Hepatocyte (in vitro differentiated cells): Measurements from ENCODE around the gene FLYWCH1. TPM values are rescaled to one million over a fixed set of nuclear protein-coding genes. Genes with fewer than 3 reads are reported as not detected.

Experiments used
- DNase-seq: peaks from one replicate; pipeline ENCODE4 v3.0.0-alpha.2; 2016; ENCODE audit warnings: low spot score
- H2AFZ ChIP-seq: fragments of 200-600 bp; sonication (generic); 2 replicates; pipeline ENCODE4 v1.6.0; 2016; ENCODE audit warnings: antibody characterized with exemption, mild to moderate bottlenecking
- H3K27ac ChIP-seq: fragments of 200-600 bp; sonication (generic); 2 replicates; pipeline ENCODE4 v1.5.1; 2016; ENCODE audit warnings: mild to moderate bottlenecking
- H3K27me3 ChIP-seq: fragments of 200-600 bp; sonication (generic); 2 replicates; pipeline ENCODE4 v1.6.1; 2016
- H3K36me3 ChIP-seq: fragments of 200-600 bp; sonication (generic); replicated peaks from 2 replicates; pipeline ENCODE4 v1.5.1; 2016; ENCODE audit warnings: low read depth; ENCODE audit not compliant: insufficient read depth
- H3K4me1 ChIP-seq: fragments of 200-600 bp; sonication (generic); 2 replicates; pipeline ENCODE4 v1.5.1; 2016; ENCODE audit warnings: mild to moderate bottlenecking, moderate library complexity; ENCODE audit not compliant: insufficient read depth
- H3K4me2 ChIP-seq: fragments of 200-600 bp; sonication (generic); 2 replicates; pipeline ENCODE4 v1.6.0; 2016
- H3K4me3 ChIP-seq: fragments of 200-600 bp; sonication (generic); 2 replicates; pipeline ENCODE4 v1.5.1; 2016; ENCODE audit warnings: mild to moderate bottlenecking
- H3K79me2 ChIP-seq: fragments of 200-600 bp; sonication (generic); 2 replicates; pipeline ENCODE4 v1.6.0; 2017; ENCODE audit warnings: mild to moderate bottlenecking
- H3K9me2 ChIP-seq: fragments of 200-600 bp; sonication (generic); replicated peaks from 2 replicates; pipeline ENCODE4 v1.6.0; 2017; ENCODE audit warnings: mild to moderate bottlenecking; ENCODE audit not compliant: insufficient read depth
- H3K9me3 ChIP-seq: fragments of 200-600 bp; sonication (generic); 2 replicates; pipeline ENCODE4 v1.5.1; 2016; ENCODE audit warnings: low read depth, mild to moderate bottlenecking
- H4K20me1 ChIP-seq: fragments of 200-600 bp; sonication (generic); 2 replicates; pipeline ENCODE4 v1.6.0; 2016; ENCODE audit warnings: mild to moderate bottlenecking; ENCODE audit not compliant: insufficient read depth, poor library complexity, severe bottlenecking
- EZH2 ChIP-seq: fragments of 200-600 bp; sonication (generic); IDR thresholded peaks from 2 replicates; pipeline ENCODE4 v1.6.1; 2016; ENCODE audit warnings: antibody characterized with exemption, mild to moderate bottlenecking, borderline replicate concordance
- EZH2phosphoT487 ChIP-seq: fragments of 200-600 bp; sonication (generic); IDR thresholded peaks from one replicate; pipeline ENCODE4 v1.6.1; 2018; ENCODE audit warnings: antibody characterized with exemption, mild to moderate bottlenecking, low read depth, moderate library complexity; ENCODE audit not compliant: unreplicated experiment, severe bottlenecking
- WGBS: methylation state at CpG from one replicate; pipeline ENCODE4 v1.1.6; 2016; ENCODE audit warnings: low lambda C conversion rate; ENCODE audit errors: missing lambda C conversion rate; 5-methylcytosine and 5-hydroxymethylcytosine counted together
- polyA plus RNA-seq: library from polyadenylated mRNA; unstranded; fragments of >200 nt; fragmentation: Nextera tagmentation; extraction: Ambion mirVana; gene quantifications from 2 replicates; pipeline ENCODE4 v1.2.1, GENCODE V29; 2016
- total RNA-seq: library from RNA; depleted of rRNA; stranded (reverse); fragments of >200 nt; gene quantifications from 2 replicates; pipeline ENCODE4 v1.2.3, GENCODE V29; 2014
- TF ChIP-seq, protein P1 (sequence below): fragments of 200-600 bp; sonication (generic); IDR thresholded peaks from 2 replicates; pipeline ENCODE4 v1.5.1; 2016; ENCODE audit warnings: antibody characterized with exemption, mild to moderate bottlenecking; ENCODE audit not compliant: poor library complexity

The FLYWCH1 gene
- total and polyA plus RNA-seq, 2 experiments from 2014 or later = 11.7 to 16.9 TPM

- Histone ChIP-seq H3K79me2 (no peaks in the 10 kb centered on the region), H3K4me1 (no peaks in the 10 kb centered on the region), H3K27ac (no peak overlapping the region), H3K27me3 (no peaks in the 10 kb centered on the region), H3K4me3 (no peak overlapping the region), H4K20me1 (no peaks in the 10 kb centered on the region), H3K36me3 (no peaks in the 10 kb centered on the region), H2AFZ (no peak overlapping the region), H3K9me2 (no peaks in the 10 kb centered on the region), H3K9me3 (no peaks in the 10 kb centered on the region), H3K4me2 (no peak overlapping the region)
- DNase-seq = no peak
- TF ChIP-seq, protein P1, sequence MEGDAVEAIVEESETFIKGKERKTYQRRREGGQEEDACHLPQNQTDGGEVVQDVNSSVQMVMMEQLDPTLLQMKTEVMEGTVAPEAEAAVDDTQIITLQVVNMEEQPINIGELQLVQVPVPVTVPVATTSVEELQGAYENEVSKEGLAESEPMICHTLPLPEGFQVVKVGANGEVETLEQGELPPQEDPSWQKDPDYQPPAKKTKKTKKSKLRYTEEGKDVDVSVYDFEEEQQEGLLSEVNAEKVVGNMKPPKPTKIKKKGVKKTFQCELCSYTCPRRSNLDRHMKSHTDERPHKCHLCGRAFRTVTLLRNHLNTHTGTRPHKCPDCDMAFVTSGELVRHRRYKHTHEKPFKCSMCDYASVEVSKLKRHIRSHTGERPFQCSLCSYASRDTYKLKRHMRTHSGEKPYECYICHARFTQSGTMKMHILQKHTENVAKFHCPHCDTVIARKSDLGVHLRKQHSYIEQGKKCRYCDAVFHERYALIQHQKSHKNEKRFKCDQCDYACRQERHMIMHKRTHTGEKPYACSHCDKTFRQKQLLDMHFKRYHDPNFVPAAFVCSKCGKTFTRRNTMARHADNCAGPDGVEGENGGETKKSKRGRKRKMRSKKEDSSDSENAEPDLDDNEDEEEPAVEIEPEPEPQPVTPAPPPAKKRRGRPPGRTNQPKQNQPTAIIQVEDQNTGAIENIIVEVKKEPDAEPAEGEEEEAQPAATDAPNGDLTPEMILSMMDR = no peak
- no peak for TF ChIP-seq EZH2phosphoT487
- no peak for TF ChIP-seq EZH2
- 97% methylated on average over 14 of the region's 14 CpGs for WGBS
These were observed 11.8 kb downstream of the FLYWCH1 start for GRCh38 chr16:2923481-2923880.

DNA sequence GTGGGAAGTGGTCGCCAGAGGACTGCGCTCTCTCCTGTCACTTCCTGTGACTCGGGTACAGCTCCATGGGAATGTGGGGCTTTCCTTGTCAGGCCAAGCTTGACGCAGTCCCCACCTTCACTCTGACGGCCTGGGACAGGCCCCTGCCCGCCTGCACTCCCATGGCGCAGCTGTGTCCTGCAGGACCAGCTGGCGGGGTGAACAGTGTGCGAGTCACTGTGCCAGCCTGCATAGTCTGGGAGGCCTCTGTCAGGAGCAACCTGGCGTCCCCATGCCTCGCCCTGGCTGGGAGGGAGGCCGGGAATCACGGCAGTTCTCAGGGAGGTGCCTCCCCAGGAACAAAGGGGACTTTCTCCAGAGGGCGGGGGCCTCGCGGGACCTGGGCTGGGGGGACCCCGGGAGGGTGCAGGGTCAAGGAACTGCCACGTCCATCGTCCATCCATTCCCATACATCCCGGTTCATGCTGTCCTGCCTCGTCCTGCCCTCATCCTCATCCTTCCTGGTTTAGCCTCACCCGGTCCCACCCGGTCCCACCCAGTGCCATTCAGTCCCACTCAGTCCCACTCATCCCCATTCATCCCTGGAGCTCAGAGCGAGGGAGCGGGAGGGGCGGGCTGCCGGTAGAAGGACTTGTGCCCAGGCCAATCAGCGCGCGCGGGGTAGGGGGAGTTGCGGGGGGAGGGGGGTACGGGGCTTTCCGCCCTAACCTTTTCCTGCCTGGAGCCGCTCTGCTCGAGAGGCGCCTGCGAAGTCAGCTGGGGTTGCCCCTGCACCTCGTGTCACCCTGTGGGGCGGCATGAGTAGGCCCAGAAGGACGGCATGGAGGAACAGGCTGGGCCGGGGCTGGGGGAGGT lies 13.4 kb downstream of the FLYWCH1 start:
- no peaks in the 10 kb centered on the region for H3K27me3 ChIP-seq
- no peak for DNase-seq
- no peak overlapping the region for H2AFZ ChIP-seq
- H3K4me1 ChIP-seq = no peaks in the 10 kb centered on the region
- H3K36me3 ChIP-seq = no peaks in the 10 kb centered on the region
- TF ChIP-seq EZH2phosphoT487 = no peak
- TF ChIP-seq, protein P1 = no peak
- TF ChIP-seq EZH2 = no peak
- WGBS = 70% methylated on average over 22 of the region's 42 CpGs
- no peaks in the 10 kb centered on the region for H3K9me2 ChIP-seq
- peak overlapping the region; percentile 49 for H3K4me2 ChIP-seq
- no peak overlapping the region for H3K27ac ChIP-seq
- H3K9me3 ChIP-seq = no peaks in the 10 kb centered on the region
- H3K79me2 ChIP-seq = no peaks in the 10 kb centered on the region
- no peak overlapping the region for H3K4me3 ChIP-seq
- H4K20me1 ChIP-seq = no peaks in the 10 kb centered on the region

- Histone ChIP-seq H4K20me1 (no peaks in the 10 kb centered on the region), H3K4me3 (no peak overlapping the region), H3K27ac (no peak overlapping the region), H2AFZ (no peak overlapping the region), H3K9me2 (no peaks in the 10 kb centered on the region), H3K4me2 (no peak overlapping the region), H3K36me3 (no peaks in the 10 kb centered on the region), H3K79me2 (no peaks in the 10 kb centered on the region), H3K4me1 (no peaks in the 10 kb centered on the region), H3K27me3 (no peaks in the 10 kb centered on the region), H3K9me3 (no peaks in the 10 kb centered on the region)
- 75% methylated on average over 9 of the region's 9 CpGs for WGBS
- TF ChIP-seq EZH2 = no peak
- TF ChIP-seq, protein P1 = no peak
- TF ChIP-seq EZH2phosphoT487 = no peak
- DNase-seq = no peak
These were observed 14.4 kb downstream of the FLYWCH1 start for GRCh38 chr16:2925951-2926649.
